Glutamatergic neuron (in vitro differentiated cells): ENCODE data around the gene LRP10. TPM values are rescaled to one million over a fixed set of nuclear protein-coding genes. Genes with fewer than 3 reads are reported as not detected.
"Not testable (repeated sequence)": the region's sequence is repeated elsewhere in the genome, so short reads cannot be mapped to it uniquely, and the experiment has no call there.

Source experiments
- DNase-seq: peaks from one replicate; pipeline ENCODE4 v3.0.0; 2022
- H3K27ac Mint-ChIP-seq: one replicate; pipeline ENCODE4 v1.8.0; 2020; ENCODE audit warnings: mild to moderate bottlenecking, mixed read lengths, inconsistent platforms; ENCODE audit not compliant: unreplicated experiment
- H3K27me3 Mint-ChIP-seq: one replicate; pipeline ENCODE4 v1.8.0; 2020; ENCODE audit warnings: mild to moderate bottlenecking, moderate library complexity, mixed read lengths, inconsistent platforms; ENCODE audit not compliant: unreplicated experiment
- H3K36me3 Mint-ChIP-seq: one replicate; pipeline ENCODE4 v1.8.0; 2020; ENCODE audit warnings: mild to moderate bottlenecking, mixed read lengths, inconsistent platforms; ENCODE audit not compliant: unreplicated experiment
- H3K4me1 Mint-ChIP-seq: one replicate; pipeline ENCODE4 v1.8.0; 2020; ENCODE audit warnings: mild to moderate bottlenecking, low read depth, mixed read lengths, inconsistent platforms; ENCODE audit not compliant: unreplicated experiment
- H3K4me3 Mint-ChIP-seq: one replicate; pipeline ENCODE4 v1.8.0; 2020; ENCODE audit warnings: mild to moderate bottlenecking, mixed read lengths, inconsistent platforms; ENCODE audit not compliant: unreplicated experiment
- H3K9me3 Mint-ChIP-seq: one replicate; pipeline ENCODE4 v1.8.0; 2020; ENCODE audit warnings: mild to moderate bottlenecking, moderate library complexity, mixed read lengths, inconsistent platforms; ENCODE audit not compliant: unreplicated experiment
- total RNA-seq: library from RNA; stranded (reverse); fragmentation: NEBNext Ultra II Directional; extraction: Animal tissue kit (Norgen Biotek cat#: 25700); gene quantifications from one replicate; pipeline ENCODE4 v1.2.1, GENCODE V29; 2021; ENCODE audit not compliant: unreplicated experiment
- TF ChIP-seq, protein P1 (sequence below): fragments of 200-600 bp; sonication (generic); IDR thresholded peaks from one replicate; pipeline ENCODE4 v1.5.0; 2021; ENCODE audit not compliant: partially characterized antibody, unreplicated experiment

Gene LRP10
- total RNA-seq, 1 donor from 2014 or later, result 15.1 TPM

DNA sequence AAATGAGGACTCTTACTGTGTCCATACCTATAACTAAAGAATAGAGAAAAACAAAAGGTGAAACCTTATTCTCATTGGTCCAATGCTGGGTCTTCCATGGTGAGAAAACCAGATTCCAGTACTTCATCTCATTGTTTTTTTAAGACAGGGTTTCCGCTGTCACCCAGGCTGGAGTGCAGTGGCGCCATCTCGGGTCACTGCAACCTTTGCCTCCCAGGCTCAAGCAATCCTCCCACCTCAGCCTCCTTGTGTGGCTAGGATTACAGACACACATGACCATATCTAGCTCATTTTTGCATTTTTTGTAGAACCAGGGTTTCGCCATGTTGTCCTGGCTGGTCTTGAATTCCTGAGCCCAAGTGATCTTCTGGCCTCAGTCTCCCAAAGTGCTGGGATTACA lies 34.1 kb downstream of the LRP10 start:
- Mint-ChIP-seq H3K36me3 (no peaks in the 10 kb centered on the region), H3K4me1 (peaks cover 7% of the 10 kb centered on the region), H3K4me3 (no peak overlapping the region), H3K27ac (no peak overlapping the region), H3K27me3 (peaks cover 5% of the 10 kb centered on the region), H3K9me3 (no peaks in the 10 kb centered on the region)
- TF ChIP-seq, protein P1, sequence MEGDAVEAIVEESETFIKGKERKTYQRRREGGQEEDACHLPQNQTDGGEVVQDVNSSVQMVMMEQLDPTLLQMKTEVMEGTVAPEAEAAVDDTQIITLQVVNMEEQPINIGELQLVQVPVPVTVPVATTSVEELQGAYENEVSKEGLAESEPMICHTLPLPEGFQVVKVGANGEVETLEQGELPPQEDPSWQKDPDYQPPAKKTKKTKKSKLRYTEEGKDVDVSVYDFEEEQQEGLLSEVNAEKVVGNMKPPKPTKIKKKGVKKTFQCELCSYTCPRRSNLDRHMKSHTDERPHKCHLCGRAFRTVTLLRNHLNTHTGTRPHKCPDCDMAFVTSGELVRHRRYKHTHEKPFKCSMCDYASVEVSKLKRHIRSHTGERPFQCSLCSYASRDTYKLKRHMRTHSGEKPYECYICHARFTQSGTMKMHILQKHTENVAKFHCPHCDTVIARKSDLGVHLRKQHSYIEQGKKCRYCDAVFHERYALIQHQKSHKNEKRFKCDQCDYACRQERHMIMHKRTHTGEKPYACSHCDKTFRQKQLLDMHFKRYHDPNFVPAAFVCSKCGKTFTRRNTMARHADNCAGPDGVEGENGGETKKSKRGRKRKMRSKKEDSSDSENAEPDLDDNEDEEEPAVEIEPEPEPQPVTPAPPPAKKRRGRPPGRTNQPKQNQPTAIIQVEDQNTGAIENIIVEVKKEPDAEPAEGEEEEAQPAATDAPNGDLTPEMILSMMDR, result no peak
- no peak for DNase-seq

DNA sequence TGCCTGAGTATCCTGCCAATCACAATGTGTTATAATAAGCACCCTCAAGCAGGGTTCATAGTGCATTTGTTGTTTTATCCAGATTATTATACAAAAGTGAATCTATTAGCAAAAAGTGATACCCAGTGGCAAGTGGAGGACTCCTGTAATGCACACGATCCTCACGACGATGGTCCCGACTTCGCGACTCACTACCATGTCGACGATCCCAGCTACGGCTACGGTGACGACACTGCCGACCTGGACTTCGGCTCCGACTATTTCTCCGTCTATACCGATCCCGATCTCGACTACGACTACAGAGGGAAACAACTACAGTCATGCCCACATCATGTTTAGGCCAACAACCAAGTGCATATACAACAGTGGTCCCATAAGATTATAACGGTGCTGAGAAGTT lies 34.5 kb downstream of the LRP10 start:
- Mint-ChIP-seq H3K4me3 (no peak overlapping the region), H3K27me3 (peaks cover 5% of the 10 kb centered on the region), H3K36me3 (no peaks in the 10 kb centered on the region), H3K4me1 (peaks cover 7% of the 10 kb centered on the region), H3K27ac (no peak overlapping the region), H3K9me3 (no peaks in the 10 kb centered on the region)
- TF ChIP-seq, protein P1, result no peak
- no peak for DNase-seq

DNA sequence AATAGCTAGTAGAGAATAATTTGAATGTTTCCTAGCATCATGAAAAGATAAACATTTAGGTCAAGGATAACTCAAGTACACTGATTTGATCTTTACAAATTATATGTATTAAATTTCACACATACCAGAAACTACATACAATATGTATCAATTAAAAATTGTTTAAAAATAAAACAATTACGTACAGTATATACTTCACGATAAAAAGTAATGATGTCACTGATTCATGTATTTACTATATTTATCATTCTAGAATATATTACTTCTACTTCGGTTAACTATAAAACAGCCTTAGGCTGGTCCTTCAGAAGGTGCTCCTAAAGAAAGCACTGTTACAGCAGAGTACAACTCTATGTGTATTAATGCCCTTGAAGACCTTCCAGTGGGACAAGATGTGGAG lies 35.9 kb downstream of the LRP10 start:
- DNase-seq, result no peak
- Mint-ChIP-seq H3K27ac (no peak overlapping the region), H3K4me1 (peaks cover 5% of the 10 kb centered on the region), H3K36me3 (no peaks in the 10 kb centered on the region), H3K4me3 (no peak overlapping the region), H3K9me3 (no peaks in the 10 kb centered on the region), H3K27me3 (peaks cover 5% of the 10 kb centered on the region)
- TF ChIP-seq, protein P1, result no peak

DNA sequence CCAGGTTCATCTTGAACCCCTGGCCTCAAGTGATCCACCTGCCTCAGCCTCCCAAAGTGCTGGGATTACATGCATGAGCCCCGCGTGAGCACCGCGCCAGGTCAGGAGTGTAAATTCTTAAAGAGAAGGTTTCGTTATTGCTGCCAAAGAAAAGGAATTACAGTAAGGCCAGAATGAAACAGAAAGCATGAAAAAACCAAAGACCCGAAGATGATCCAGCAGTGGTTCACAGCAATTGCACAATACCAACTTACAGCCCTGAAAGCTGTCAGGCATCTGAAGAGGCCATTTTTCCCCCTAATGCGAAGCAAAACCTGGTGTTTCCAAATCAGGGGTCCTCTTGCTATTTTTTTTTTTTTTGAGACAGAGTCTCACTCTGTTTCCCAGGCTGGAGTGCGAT lies 37.1 kb downstream of the LRP10 start:
- peaks cover 5% of the 10 kb centered on the region for H3K4me1 Mint-ChIP-seq
- no peaks in the 10 kb centered on the region for H3K9me3 Mint-ChIP-seq
- H3K27me3 Mint-ChIP-seq, result peaks cover 5% of the 10 kb centered on the region
- peak overlapping the region; percentile 78 for H3K27ac Mint-ChIP-seq
- H3K36me3 Mint-ChIP-seq, result no peaks in the 10 kb centered on the region
- TF ChIP-seq, protein P1, result no peak
- H3K4me3 Mint-ChIP-seq, result no peak overlapping the region
- DNase-seq, result no peak

DNA sequence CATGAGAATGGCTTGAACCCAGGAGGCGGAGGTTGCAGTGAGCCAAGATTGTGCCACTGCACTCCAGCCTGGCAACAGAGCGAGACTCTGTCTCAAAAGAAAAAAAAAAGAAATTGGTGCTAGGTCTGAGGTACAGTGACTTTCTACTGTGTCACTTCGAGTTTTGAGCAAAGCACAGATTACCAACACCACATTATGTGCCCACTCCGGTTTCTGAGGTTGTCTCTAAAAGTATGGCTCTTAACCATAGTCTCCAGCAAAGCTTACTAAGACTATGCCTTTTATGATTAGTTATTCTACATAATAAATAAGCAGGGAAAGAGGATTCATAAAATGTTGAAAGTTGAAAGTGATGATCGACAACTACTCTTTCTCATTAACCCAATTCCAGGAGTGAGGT lies 39.4 kb downstream of the LRP10 start:
- Mint-ChIP-seq H3K4me3 (no peak overlapping the region), H3K9me3 (no peaks in the 10 kb centered on the region), H3K27me3 (peaks cover 5% of the 10 kb centered on the region), H3K4me1 (peaks cover 5% of the 10 kb centered on the region), H3K36me3 (no peaks in the 10 kb centered on the region), H3K27ac (no peak overlapping the region)
- TF ChIP-seq, protein P1, result no peak
- no peak for DNase-seq

DNA sequence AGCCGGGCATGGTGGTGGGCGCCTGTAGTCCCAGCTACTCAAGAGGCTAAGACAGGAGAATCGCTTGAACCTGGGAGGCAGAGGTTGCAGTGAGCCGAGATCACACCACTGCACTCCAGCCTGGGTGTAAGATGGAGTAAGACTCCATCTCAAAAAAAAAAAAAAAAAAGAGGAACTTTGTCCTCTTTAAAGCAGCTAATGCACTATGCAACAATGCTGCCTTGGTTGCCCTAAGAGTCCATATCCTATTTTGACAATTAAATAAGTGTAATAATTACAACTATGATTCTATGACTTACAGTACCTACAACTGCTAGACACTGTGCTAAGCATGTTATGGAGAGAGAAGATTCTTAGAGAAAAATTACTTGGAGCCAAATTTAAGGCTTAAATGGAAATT lies 43.3 kb downstream of the LRP10 start:
- not testable (repeated sequence) for H3K9me3 Mint-ChIP-seq, H3K27ac Mint-ChIP-seq, H3K27me3 Mint-ChIP-seq, H3K4me1 Mint-ChIP-seq, H3K4me3 Mint-ChIP-seq, DNase-seq, H3K36me3 Mint-ChIP-seq
